OCI-LY3 (cell line): ENCODE measurements around the gene OGFOD2.

Source experiments
- H2AFZ ChIP-seq: fragments of 200-600, 300-600 bp; shearing (Covaris generic); 2 replicates; pipeline ENCODE4 v1.6.0; 2014; ENCODE audit warnings: antibody characterized with exemption, low read depth, low read length
- H3K27ac ChIP-seq: fragments of 200-600, 300-600 bp; sonication (generic); 2 replicates; pipeline ENCODE4 v1.5.1; 2014; ENCODE audit warnings: mild to moderate bottlenecking, low read length, moderate library complexity, mixed read lengths
- H3K27me3 ChIP-seq: fragments of 200-600, 300-600 bp; sonication (generic); 2 replicates; pipeline ENCODE4 v1.6.1; 2014; ENCODE audit warnings: low read depth, low read length, mixed read lengths
- H3K36me3 ChIP-seq: fragments of 200-600, 300-600 bp; sonication (generic); replicated peaks from 2 replicates; pipeline ENCODE3; 2014; ENCODE audit warnings: low read depth, low read length, mixed read lengths
- H3K4me1 ChIP-seq: fragments of 300-600, 200-600 bp; sonication (generic); 2 replicates; pipeline ENCODE4 v1.6.1; 2014; ENCODE audit warnings: low read length, mixed read lengths
- H3K4me2 ChIP-seq: fragments of 200-600, 300-600 bp; sonication (generic); 2 replicates; pipeline ENCODE4 v1.6.1; 2014; ENCODE audit warnings: low read length, mixed read lengths
- H3K4me3 ChIP-seq: fragments of 300-600, 200-600 bp; sonication (generic); 2 replicates; pipeline ENCODE4 v1.5.1; 2014; ENCODE audit warnings: antibody characterized with exemption, mild to moderate bottlenecking, low read length, moderate library complexity
- H3K79me2 ChIP-seq: fragments of 300-600, 200-600 bp; shearing (Covaris generic); 2 replicates; pipeline ENCODE4 v1.6.1; 2014; ENCODE audit warnings: mild to moderate bottlenecking, low read length, mixed read lengths
- H3K9ac ChIP-seq: fragments of 300-600, 200-600 bp; shearing (Covaris generic); 2 replicates; pipeline ENCODE4 v1.6.0; 2014; ENCODE audit warnings: mild to moderate bottlenecking, low read length, moderate library complexity
- H3K9me3 ChIP-seq: fragments of 200-600, 300-600 bp; shearing (Covaris generic); 2 replicates; pipeline ENCODE4 v1.6.1; 2014; ENCODE audit warnings: low read length, mixed read lengths; ENCODE audit not compliant: insufficient read depth
- H4K20me1 ChIP-seq: fragments of 200-600, 300-600 bp; sonication (generic); 2 replicates; pipeline ENCODE4 v1.6.1; 2016; ENCODE audit warnings: low read length, mixed read lengths; ENCODE audit not compliant: insufficient read depth
- EZH2phosphoT487 ChIP-seq: fragments of 200-600 bp; shearing (Covaris generic); IDR thresholded peaks from 2 replicates; pipeline ENCODE4 v1.6.1; 2018; ENCODE audit warnings: antibody characterized with exemption, mixed run types, low read depth
- TF ChIP-seq, protein P1 (sequence below): fragments of 200-600, 300-600 bp; sonication (generic); IDR thresholded peaks from 2 replicates; pipeline ENCODE4 v1.5.1; 2014; ENCODE audit warnings: antibody characterized with exemption, low read length, low read depth

Gene OGFOD2

DNA sequence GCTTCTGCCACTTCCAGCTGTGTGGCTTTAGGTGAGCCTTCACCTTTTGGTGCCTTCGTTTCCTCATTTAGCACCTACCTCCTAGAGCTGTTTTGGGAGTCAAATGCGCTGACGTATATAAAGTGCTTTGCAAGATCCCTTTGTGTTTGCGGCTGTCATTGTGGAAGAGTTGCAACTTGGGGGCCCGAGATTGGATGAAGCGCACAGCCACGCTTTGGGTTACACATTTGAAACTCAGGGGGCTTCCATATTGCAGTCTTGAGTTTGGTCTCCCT is 4.8 kb downstream of the OGFOD2 start:
- peaks cover 25% of the 10 kb centered on the region for H3K4me1 ChIP-seq

GRCh38 chr12:122980183-122981035 is 5.4 kb downstream of the OGFOD2 start, which contains the start of gene ARL6IP4:
TSS of gene ARL6IP4 (plus strand) at chr12:122980681. CDS start at chr12:122981140, 459 bp downstream.
- no peak for TF ChIP-seq EZH2phosphoT487
- TF ChIP-seq, protein P1, sequence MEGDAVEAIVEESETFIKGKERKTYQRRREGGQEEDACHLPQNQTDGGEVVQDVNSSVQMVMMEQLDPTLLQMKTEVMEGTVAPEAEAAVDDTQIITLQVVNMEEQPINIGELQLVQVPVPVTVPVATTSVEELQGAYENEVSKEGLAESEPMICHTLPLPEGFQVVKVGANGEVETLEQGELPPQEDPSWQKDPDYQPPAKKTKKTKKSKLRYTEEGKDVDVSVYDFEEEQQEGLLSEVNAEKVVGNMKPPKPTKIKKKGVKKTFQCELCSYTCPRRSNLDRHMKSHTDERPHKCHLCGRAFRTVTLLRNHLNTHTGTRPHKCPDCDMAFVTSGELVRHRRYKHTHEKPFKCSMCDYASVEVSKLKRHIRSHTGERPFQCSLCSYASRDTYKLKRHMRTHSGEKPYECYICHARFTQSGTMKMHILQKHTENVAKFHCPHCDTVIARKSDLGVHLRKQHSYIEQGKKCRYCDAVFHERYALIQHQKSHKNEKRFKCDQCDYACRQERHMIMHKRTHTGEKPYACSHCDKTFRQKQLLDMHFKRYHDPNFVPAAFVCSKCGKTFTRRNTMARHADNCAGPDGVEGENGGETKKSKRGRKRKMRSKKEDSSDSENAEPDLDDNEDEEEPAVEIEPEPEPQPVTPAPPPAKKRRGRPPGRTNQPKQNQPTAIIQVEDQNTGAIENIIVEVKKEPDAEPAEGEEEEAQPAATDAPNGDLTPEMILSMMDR: no peak
- H3K9me3 ChIP-seq: no peaks in the 10 kb centered on the region
- H3K4me3 ChIP-seq: peak within 1 kb of the TSS; percentile 96
- peaks cover 15% of the 10 kb centered on the region for H3K36me3 ChIP-seq
- peak within 1 kb of the TSS; percentile 83 for H2AFZ ChIP-seq
- H3K4me2 ChIP-seq: peak within 1 kb of the TSS; percentile 94
- H3K9ac ChIP-seq: peak within 1 kb of the TSS; percentile 89
- peaks cover 25% of the 10 kb centered on the region for H3K4me1 ChIP-seq
- H3K79me2 ChIP-seq: peaks cover 37% of the 10 kb centered on the region
- peaks cover 21% of the 10 kb centered on the region for H4K20me1 ChIP-seq
- no peaks in the 10 kb centered on the region for H3K27me3 ChIP-seq
- H3K27ac ChIP-seq: peak within 1 kb of the TSS; percentile 53

More for the DNA sequence above, 4.8 kb downstream of the OGFOD2 start:
- Histone ChIP-seq H3K36me3 (peaks cover 15% of the 10 kb centered on the region), H3K4me2 (peak overlapping the region; percentile 86), H3K9me3 (no peaks in the 10 kb centered on the region), H3K4me3 (peak overlapping the region; percentile 96), H3K27ac (peak overlapping the region; percentile 53), H3K27me3 (no peaks in the 10 kb centered on the region), H3K79me2 (peaks cover 40% of the 10 kb centered on the region), H4K20me1 (peaks cover 21% of the 10 kb centered on the region), H2AFZ (peak overlapping the region; percentile 83), H3K9ac (peak overlapping the region; percentile 89)
- no peak for TF ChIP-seq EZH2phosphoT487
- TF ChIP-seq, protein P1: no peak

DNA sequence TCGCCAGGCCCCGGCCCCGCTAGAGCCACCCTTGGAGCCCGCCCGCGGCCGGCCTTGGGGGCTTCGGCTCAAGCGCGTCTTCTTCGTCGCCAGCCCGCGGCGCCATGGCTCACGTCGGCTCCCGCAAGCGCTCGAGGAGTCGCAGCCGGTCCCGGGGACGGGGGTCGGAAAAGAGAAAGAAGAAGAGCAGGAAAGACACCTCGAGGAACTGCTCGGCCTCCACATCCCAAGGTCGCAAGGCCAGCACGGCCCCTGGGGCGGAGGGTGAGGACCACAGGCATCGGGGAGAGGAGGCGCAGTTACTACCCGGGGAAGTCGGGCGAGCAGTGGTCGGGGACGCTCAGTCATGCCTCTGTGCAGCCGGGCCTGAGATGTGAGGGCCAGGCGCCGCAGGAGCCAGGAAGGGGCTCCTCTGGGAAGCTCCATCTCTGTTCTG is 6.0 kb downstream of the OGFOD2 start:
- Histone ChIP-seq H3K36me3 (peaks cover 15% of the 10 kb centered on the region), H3K27me3 (no peaks in the 10 kb centered on the region), H3K4me1 (peaks cover 21% of the 10 kb centered on the region), H3K27ac (peak overlapping the region; percentile 53), H4K20me1 (peaks cover 21% of the 10 kb centered on the region), H3K9me3 (no peaks in the 10 kb centered on the region), H3K79me2 (peaks cover 30% of the 10 kb centered on the region), H2AFZ (peak overlapping the region; percentile 11; the same call in 1 of the 2 replicates), H3K9ac (peak overlapping the region; percentile 89), H3K4me2 (peak overlapping the region; percentile 94), H3K4me3 (peak overlapping the region; percentile 96)
- no peak for TF ChIP-seq EZH2phosphoT487
- TF ChIP-seq, protein P1: peak; percentile 18; the same call in 1 of the 2 replicates
